IPS-NIHi11 (cell line): ENCODE results near the gene TRIM41.
"Not testable (repeated sequence)": the region's sequence is repeated elsewhere in the genome, so short reads cannot be mapped to it uniquely, and the experiment has no call there.

Experiments
- DNase-seq: peaks from one replicate; pipeline ENCODE4 v3.0.0; 2012; ENCODE audit warnings: mixed read lengths, low spot score

TRIM41 gene

GRCh38 chr5:181223058-181223728 lies at the start of gene TRIM41:
Gene TRIM41 (plus strand): TSS chr5:181223281. CDS start chr5:181224000, 719 bp downstream.
- DNase-seq = peak; percentile 81

- DNase-seq = no peak
Measured at GRCh38 chr5:181173420-181174342, 49.4 kb upstream of the TRIM41 start.

GRCh38 chr5:181176254-181176952 lies 46.7 kb upstream of the TRIM41 start:
- DNase-seq = no peak

- not testable (repeated sequence) for DNase-seq
Measured at GRCh38 chr5:181177559-181177958, 45.5 kb upstream of the TRIM41 start.

- DNase-seq = no peak
Measured at GRCh38 chr5:181181650-181182565, 41.2 kb upstream of the TRIM41 start.

- no peak for DNase-seq
Measured at GRCh38 chr5:181182651-181183050, 40.4 kb upstream of the TRIM41 start.

GRCh38 chr5:181184845-181185216 lies 38.2 kb upstream of the TRIM41 start:
- DNase-seq = no peak

GRCh38 chr5:181185560-181185959 lies 37.5 kb upstream of the TRIM41 start:
- DNase-seq = no peak

- no peak for DNase-seq
Measured at GRCh38 chr5:181186022-181186421, 37.1 kb upstream of the TRIM41 start.

GRCh38 chr5:181186986-181187499 lies 36.0 kb upstream of the TRIM41 start:
- DNase-seq = no peak

- peak; percentile 49 for DNase-seq
Measured at GRCh38 chr5:181187500-181188213, 35.4 kb upstream of the TRIM41 start.

GRCh38 chr5:181188700-181189362 lies 34.2 kb upstream of the TRIM41 start:
- no peak for DNase-seq

GRCh38 chr5:181189363-181189961 lies 33.6 kb upstream of the TRIM41 start:
- no peak for DNase-seq

GRCh38 chr5:181189962-181190710 lies 32.9 kb upstream of the TRIM41 start:
- DNase-seq = no peak

GRCh38 chr5:181190711-181191525 lies 32.2 kb upstream of the TRIM41 start:
- no peak for DNase-seq

- DNase-seq = peak; percentile 87
Measured at GRCh38 chr5:181191526-181192336, 31.4 kb upstream of the TRIM41 start.
